ENCODE data around the gene ARAP2. TPM values are rescaled to one million over a fixed set of nuclear protein-coding genes. Genes with fewer than 3 reads are reported as not detected.
"Not testable (repeated sequence)": the region's sequence is repeated elsewhere in the genome, so short reads cannot be mapped to it uniquely, and the experiment has no call there.

The ARAP2 gene
- polyA plus RNA-seq, 1 donor, result 8.7 TPM

DNA sequence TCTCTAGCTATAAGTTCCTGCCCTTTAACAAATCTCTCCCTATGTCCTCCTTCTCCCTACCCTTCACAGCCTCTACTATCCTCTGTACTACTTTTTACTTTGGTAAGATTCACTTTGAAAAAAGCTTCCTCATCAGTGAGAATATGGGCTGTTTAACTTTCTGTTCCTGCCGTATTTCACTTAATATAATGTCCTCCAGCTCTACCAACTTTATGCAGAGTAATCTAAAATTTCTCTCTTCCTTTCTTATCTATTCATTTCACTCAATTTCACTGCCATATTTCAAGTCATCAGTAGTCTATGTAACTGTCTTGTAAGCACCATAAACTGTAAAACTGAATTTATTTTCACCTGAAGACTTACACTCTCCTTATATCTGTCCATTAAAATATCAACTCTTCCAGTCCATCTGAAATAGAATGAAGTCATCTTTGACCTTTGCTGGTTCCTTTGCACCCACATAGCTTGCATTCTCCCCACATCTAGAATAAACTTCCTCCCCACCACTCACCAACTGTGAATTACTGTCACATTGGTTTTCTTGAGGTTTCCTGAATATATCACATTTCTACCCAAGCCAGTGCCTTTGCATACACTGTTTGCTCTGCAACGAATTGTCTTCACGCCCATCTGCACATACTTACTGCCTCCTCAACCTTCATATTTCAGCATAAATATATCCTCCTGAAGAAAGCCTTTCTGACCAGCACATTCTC, 54.6 kb downstream of the ARAP2 start:
- no peak for DNase-seq

DNA sequence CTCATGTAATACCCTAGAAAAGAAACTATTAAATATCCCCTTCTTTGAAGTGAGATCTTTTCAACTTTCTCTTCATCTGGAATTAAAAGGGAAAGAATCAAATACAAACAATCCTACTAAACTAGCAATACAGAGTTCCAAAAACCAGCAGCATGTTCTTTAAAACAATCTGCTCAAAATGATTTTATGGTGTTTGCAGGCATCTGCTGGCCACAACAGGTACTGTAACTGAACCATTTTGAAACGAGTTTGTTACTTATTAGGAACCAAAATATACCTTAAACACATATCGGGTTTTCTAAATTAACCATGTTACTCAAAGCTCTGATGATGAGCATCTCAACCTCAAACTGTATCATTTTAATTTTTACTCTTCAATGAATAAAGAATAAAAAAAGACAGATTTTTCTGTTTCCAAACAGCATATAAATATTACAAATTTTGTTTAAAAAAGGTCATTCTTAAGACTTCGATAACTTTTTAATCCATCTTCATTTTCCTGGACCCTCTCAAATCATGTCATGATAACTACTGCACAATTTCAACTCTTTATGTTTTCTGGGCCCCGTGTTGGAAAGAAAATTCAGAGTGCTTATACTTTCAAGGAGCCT, 56.5 kb downstream of the ARAP2 start:
- peak; percentile 25 for DNase-seq

- no peak for DNase-seq
Measured at GRCh38 chr4:36183665-36184393, 60.5 kb downstream of the ARAP2 start.

DNA sequence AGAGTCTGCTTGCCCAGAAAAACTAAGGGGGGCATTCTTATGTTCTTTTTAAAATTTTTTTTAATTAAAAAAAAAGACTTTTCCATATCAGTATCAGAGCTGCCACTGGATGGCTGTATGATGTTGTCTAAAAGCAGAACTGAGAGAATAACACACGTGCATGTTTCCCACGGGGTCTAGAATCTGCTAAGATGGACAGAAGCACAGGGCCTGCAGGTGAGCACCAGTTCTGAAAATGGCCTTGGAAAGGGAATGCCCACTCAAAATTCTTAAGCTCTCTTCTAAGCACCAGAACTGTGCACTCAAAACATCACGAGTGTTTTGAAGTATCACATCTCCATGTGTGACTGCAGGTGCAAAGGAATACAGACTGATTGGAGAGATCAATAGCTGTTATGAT, 61.1 kb downstream of the ARAP2 start:
- DNase-seq, result no peak

- not testable (repeated sequence) for DNase-seq
Measured at GRCh38 chr4:36182315-36182714, 62.0 kb downstream of the ARAP2 start.

- DNase-seq, result no peak
Measured at GRCh38 chr4:36180206-36180605, 64.1 kb downstream of the ARAP2 start.

DNA sequence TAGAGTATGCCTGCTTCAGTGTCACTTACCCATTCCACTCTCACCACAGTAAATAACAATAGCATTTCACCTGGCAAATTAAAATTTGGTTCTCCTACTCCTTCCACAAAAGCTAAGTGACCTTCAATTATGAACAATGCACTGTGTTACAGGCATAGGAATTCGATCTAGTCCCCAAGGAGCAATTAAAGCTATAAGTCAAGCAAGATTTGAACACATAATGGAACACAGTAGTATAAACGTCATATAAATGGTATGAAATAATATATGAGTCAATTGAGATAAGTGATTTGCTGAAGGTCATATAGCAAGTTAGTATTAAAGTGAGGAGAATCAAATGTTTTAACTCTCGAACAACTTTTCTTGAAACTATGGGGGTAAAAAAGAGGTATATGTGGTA, 65.8 kb downstream of the ARAP2 start:
- DNase-seq, result no peak

- DNase-seq, result no peak
Measured at GRCh38 chr4:36177946-36178345, 66.4 kb downstream of the ARAP2 start.

DNA sequence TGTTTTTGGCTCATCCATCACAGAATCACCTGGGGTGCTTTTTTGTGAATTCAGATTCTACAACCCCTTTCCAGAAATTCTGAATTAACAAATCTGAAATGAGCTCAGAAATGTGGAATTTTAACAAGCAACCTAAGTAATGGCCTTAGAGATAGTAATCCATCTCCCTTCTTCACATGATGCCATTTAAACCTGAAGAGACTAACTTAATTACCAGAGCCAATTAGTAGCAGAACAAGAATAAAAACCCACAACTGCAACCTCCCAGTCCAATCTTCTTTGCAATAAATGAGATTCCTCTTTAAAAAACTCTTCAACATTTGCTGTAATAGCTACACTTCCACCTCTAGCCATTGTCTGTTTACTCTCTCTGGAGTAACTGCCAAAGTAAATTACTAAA, 69.7 kb downstream of the ARAP2 start:
- no peak for DNase-seq

DNA sequence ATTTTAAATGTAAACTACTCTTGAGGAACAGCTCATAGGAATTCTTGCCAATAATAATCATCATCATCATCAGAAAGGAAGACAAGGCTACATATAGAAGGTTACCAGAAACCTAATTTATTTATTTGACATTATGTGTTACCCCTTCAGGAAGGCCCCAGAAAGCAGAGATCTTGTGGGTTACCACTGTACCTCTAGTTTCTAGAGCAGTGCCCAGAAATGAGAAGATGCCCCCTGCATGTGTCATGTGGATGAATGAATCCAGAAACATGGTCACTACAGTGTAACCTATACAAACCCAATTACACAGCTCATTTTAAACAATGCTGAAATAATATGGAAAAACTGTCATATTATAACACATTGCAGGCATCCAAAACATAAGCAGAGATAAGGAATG, 70.4 kb downstream of the ARAP2 start:
- DNase-seq, result no peak

GRCh38 chr4:36172656-36173055, 71.7 kb downstream of the ARAP2 start:
- no peak for DNase-seq

DNA sequence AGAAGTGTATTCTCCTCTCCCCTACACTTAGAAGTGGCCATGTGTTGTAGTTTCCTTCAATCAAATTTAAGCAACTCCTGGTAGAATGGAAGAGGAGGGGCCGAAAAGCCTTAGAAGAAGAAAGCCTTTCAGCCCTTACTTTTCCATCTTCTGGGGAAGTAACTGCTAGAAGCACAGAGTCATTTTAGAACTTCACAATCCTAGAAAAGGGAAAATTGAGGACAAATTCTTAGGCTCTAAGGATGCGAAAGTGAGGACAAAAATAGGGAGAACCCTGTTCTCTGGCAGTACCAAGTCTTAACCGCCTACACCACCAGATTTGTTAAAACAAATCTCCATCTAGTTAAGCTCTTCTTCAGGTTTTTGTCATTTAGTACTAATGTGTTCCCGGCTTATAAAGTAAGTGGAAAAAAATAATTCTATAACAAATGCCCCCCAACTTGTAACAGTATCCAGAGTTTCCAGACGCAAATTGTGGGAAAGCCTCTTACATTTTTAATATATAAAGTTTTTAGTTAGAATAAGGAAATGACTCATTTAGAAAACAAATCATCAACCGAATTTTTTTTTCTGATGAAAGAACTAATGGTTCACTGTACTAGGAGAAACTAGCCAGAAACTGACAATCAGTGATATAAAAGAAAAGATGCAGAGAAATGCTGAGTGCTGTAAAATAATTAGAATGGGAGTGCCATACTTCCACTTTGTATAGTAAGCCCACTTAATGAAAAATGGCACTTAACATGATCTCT, 76.0 kb downstream of the ARAP2 start:
- no peak for DNase-seq

- no peak for DNase-seq
Measured at GRCh38 chr4:36165631-36166005, 78.7 kb downstream of the ARAP2 start.

DNA sequence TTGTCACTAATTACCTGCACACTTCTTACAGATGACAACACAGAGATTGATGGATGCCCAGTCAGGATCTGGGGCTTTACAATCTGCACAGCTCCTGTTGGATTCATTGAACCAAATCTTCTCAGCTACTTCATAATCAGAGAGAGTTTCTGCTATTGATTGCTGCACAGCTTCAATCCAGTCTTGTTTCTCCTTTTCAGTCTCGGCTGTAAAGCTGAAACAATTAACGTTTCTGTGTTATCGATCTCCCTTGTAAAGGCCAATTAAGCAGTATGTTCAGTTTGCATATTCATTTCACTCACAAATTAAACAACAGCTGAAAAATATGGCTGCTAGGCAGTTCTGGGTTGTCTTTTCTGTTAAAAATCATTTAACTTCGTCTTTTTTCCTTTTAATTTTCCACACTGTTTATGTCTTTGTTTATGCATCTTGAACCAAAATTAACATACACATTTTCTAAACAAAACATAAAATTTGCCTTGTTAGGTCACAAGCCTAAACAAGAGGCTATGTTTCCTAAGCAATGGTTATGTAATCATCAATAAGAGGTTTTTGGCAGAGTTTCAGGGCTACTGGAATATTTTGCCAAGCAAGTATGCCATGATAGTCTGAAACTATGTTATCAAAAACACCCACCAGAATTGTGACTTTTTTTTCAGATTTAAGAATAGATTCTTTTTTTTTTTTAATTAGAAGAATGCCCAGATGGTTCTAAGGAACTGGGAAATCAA, 79.2 kb downstream of the ARAP2 start:
- DNase-seq, result no peak

DNA sequence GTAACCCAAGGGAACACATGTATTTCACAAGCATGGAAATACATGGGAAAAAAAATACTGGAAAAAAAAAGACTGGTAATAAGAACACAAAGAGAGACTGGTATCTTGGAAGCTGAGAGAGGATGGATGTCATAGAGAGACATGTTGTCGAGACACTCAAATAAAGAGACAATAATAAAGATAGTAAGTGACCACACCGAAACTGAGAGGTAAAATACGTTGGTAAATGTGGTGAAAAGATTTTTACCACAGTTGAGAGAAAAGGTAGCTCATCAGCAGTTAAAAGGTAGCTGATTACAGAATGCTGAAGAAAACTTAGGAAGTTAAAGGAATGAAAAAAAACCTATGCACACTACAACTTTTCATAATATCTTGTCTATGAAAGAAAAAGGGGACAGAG, 81.1 kb downstream of the ARAP2 start:
- no peak for DNase-seq

DNA sequence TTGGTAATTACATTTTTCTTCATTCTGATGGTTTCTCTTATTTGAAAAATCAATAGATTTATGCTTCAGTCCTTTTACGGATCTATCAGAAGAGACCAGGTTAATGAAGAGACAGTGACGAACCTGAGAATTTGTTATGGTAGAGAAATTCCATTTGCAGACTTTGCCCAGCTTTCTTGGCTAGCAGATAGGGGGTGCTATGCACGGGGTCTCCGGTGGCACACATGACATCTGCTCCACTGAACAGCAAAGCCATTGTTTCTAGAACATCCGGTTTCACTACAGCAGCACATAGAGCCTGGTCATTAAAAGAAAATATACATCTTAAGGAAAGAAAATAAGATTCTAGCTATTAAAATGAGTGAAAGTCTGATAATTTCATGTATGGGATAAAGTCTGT, 85.1 kb downstream of the ARAP2 start:
- no peak for DNase-seq

DNA sequence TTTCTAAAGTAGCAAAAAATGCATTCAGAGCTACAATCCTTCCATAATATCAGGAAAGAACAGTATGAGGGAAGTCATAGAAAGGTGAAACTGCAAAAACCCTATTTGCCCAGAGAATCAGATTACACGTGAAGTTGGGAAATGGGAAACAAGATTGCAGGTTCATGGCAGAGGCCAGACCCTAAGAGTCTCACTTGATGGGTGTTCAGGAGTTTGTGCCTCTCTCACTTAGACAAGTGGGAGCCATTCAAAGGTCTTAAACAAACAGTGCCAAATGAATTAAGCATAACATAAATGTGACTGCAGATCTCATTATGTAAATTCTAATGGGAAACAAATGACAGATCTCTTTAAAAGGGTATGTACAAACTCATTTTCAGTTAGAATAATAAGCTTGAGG, 91.6 kb downstream of the ARAP2 start:
- no peak for DNase-seq

DNA sequence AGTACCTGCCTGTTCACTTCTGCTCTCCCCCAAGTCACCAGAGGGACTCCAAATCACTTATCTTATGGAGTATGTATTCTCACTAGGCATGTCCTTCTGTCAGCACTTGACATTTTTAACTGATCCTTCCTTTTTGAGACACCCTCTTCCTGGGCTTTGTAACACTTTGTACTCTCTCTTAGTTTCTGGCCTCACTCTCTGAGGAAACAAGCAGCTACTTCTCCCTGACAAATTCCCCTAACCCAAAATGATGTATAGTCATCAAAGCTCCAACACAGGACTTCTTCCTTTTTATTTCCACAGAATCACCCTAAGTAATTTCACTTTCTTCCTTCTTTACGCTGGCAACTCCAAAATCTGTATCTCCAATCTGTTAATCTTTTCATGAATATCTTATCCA, 101.8 kb downstream of the ARAP2 start:
- no peak for DNase-seq

DNA sequence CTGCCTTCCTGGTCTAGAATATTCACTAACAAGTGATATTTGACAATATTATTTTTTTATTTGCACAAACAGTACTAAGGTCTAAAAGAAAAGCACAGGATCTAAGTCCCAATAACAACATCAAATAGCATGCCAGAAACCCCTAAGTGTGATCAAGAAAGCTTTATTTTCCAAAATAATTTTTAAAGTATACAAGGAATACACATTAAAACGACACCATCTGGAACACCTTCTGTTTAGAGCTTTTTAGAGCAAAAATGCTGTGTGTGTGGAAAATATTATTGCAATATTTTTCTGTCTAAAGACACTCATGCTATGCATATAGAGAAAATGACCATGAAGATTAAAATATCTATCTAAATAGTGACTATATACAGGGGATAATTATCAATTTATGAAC, 103.1 kb downstream of the ARAP2 start:
- DNase-seq, result no peak

- no peak for DNase-seq
Measured at GRCh38 chr4:36140421-36140820, 103.9 kb downstream of the ARAP2 start.

DNA sequence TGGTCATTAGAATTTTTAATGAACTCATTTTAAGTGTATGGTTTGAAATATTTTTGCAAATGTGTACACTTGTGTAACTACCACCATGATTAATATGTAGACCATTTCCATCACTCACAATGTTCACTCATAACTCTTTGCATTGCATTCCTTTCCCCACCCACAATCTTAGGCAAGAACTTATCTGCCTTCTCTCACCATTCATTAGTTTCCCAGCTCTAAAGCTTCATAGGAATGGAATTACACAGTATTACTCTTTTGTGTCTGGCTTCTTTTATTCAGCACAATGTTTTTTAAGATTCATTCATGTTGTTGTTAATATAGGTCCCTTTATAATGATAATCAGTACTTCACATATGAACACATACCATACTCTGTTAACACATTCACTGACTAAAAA, 106.1 kb downstream of the ARAP2 start:
- no peak for DNase-seq

DNA sequence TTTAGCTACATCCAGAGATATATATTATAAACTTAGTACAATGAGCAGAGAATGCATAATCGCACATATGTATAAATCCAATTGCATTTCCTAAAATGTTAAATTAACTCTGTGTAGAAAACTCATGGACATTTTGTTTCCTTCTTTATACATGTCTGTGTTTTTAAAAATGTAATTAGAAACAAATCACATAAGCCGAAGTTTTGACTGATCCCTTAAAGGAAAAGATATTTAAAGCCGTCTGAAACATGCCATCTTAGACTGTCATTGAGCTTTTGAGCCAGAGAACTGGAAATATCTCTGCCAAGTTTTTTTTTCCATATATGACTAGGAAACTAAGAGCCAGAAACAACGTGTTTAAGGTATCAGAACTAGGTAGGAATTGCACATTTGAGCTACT, 107.0 kb downstream of the ARAP2 start:
- DNase-seq, result no peak

Measured in left kidney (tissue), 2 donors.